Neural progenitor cell (in vitro differentiated cells): ENCODE data around the gene FAM118A. TPM values are rescaled to one million over a fixed set of nuclear protein-coding genes. Genes with fewer than 3 reads are reported as not detected.

Experiments
- DNase-seq: peaks from one replicate; pipeline ENCODE4 v3.0.0-alpha.2; 2016; ENCODE audit warnings: low spot score
- H2AFZ ChIP-seq: fragments of 200-600 bp; sonication (generic); replicated peaks from 2 replicates; pipeline ENCODE4 v1.6.1; 2016; ENCODE audit warnings: antibody characterized with exemption
- H3F3A ChIP-seq: fragments of 200-600 bp; sonication (generic); 2 replicates; pipeline ENCODE4 v1.6.1; 2016; ENCODE audit warnings: antibody characterized with exemption, low read depth
- H3K27ac ChIP-seq: fragments of 200-600 bp; sonication (generic); 2 replicates; pipeline ENCODE4 v1.5.1; 2016; ENCODE audit warnings: mild to moderate bottlenecking
- H3K27me3 ChIP-seq: fragments of 200-600 bp; sonication (generic); 2 replicates; pipeline ENCODE4 v1.6.1; 2016; ENCODE audit warnings: mild to moderate bottlenecking, moderate library complexity
- H3K36me3 ChIP-seq: fragments of 200-600 bp; sonication (generic); 2 replicates; pipeline ENCODE4 v1.5.1; 2016
- H3K4me1 ChIP-seq: fragments of 200-600 bp; sonication (generic); 2 replicates; pipeline ENCODE4 v1.6.1; 2016; ENCODE audit warnings: mixed run types
- H3K4me2 ChIP-seq: fragments of 200-600 bp; sonication (generic); 2 replicates; pipeline ENCODE4 v1.6.1; 2016
- H3K4me3 ChIP-seq: fragments of 200-600 bp; sonication (generic); 2 replicates; pipeline ENCODE4 v1.5.1; 2016
- H3K79me2 ChIP-seq: fragments of 200-600 bp; sonication (generic); 2 replicates; pipeline ENCODE4 v1.6.1; 2016; ENCODE audit warnings: low read depth
- H3K9ac ChIP-seq: fragments of 200-600 bp; sonication (generic); 2 replicates; pipeline ENCODE4 v1.6.1; 2016
- H3K9me3 ChIP-seq: fragments of 200-600 bp; sonication (generic); 2 replicates; pipeline ENCODE4 v1.5.1; 2016; ENCODE audit warnings: low read depth
- H4K20me1 ChIP-seq: fragments of 200-600 bp; sonication (generic); 2 replicates; pipeline ENCODE4 v1.6.1; 2016; ENCODE audit warnings: low read depth
- H3K27ac Mint-ChIP-seq: 3 replicates; pipeline ENCODE4 v1.8.0; 2021; ENCODE audit warnings: mixed read lengths
- H3K27me3 Mint-ChIP-seq: 2 replicates; pipeline ENCODE4 v1.8.0; 2022; ENCODE audit warnings: low read depth, mild to moderate bottlenecking, inconsistent platforms, moderate library complexity, mixed read lengths; ENCODE audit not compliant: insufficient read depth
- H3K36me3 Mint-ChIP-seq: 3 replicates; pipeline ENCODE4 v1.8.0; 2021; ENCODE audit warnings: mixed read lengths
- H3K4me1 Mint-ChIP-seq: 3 replicates; pipeline ENCODE4 v1.8.0; 2021; ENCODE audit warnings: mixed read lengths
- H3K4me3 Mint-ChIP-seq: 3 replicates; pipeline ENCODE4 v1.8.0; 2021; ENCODE audit warnings: mild to moderate bottlenecking, moderate library complexity, mixed read lengths
- H3K9me3 Mint-ChIP-seq: 3 replicates; pipeline ENCODE4 v1.8.0; 2020; ENCODE audit warnings: mixed read lengths
- EZH2 ChIP-seq: fragments of 200-600 bp; sonication (generic); IDR thresholded peaks from 2 replicates; pipeline ENCODE4 v1.6.1; 2017; ENCODE audit warnings: antibody characterized with exemption, mild to moderate bottlenecking, moderate library complexity
- EZH2phosphoT487 ChIP-seq: fragments of 200-600 bp; sonication (generic); IDR thresholded peaks from 2 replicates; pipeline ENCODE4 v1.6.1; 2017; ENCODE audit warnings: antibody characterized with exemption
- total RNA-seq: library from RNA; depleted of rRNA; stranded (reverse); fragments of >200 nt; gene quantifications from 2 replicates; pipeline ENCODE4 v1.2.3, GENCODE V29; 2015; ENCODE audit warnings: low replicate concordance
- TF ChIP-seq, protein P1 (sequence below): fragments of 200-600 bp; sonication (generic); IDR thresholded peaks from 2 replicates; pipeline ENCODE4 v1.5.1; 2017; ENCODE audit warnings: antibody characterized with exemption, mild to moderate bottlenecking

FAM118A gene
- total RNA-seq, 1 donor from 2014 or later = 75.1 TPM

DNA sequence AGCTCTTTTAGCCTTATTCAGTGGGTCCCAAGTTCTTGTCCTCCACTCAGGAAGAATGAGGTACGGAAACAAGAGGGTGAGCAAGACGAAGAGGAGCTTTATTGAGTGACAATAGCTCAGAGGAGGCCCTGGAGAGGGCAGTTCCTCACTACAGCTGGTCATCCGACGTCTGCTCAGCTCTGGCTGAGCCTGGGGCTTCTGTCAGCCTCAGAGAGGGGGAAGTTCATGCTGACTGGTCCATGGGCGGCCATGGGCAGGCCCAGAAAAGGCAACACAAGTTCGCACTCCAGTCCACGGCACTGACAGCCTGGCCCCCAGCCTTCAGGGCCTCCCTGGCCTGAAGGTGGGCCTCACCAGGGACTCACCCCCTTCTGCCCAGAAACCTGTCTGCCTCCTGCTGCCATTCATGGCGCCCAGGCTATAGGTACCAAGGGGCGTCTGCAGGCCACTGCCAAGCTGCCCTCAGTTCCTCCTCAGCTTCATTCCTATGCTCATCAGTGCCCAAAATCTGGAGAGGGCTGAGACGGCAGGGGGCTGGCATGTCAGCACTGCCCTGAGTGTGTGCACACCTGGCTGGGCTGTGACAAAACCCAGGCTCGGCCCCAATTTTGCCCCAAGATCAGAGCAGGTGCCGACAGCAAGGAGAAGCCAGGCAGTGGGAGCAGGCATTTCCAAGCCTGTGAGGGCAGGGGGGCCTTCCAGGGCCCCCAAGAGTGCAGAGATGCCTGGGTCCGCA is 47.4 kb upstream of the FAM118A start:
- H3K4me1 Mint-ChIP-seq = peaks cover 13% of the 10 kb centered on the region
- Histone ChIP-seq H3K27me3 (no peaks in the 10 kb centered on the region), H4K20me1 (no peaks in the 10 kb centered on the region), H3K4me2 (no peak overlapping the region), H3F3A (no peaks in the 10 kb centered on the region), H3K9me3 (no peaks in the 10 kb centered on the region), H3K4me1 (no peaks in the 10 kb centered on the region), H3K9ac (no peak overlapping the region), H2AFZ (no peak overlapping the region), H3K27ac (no peak overlapping the region), H3K4me3 (no peak overlapping the region), H3K36me3 (no peaks in the 10 kb centered on the region), H3K79me2 (no peaks in the 10 kb centered on the region)
- peaks cover 5% of the 10 kb centered on the region for H3K9me3 Mint-ChIP-seq
- H3K4me3 Mint-ChIP-seq = no peak overlapping the region
- H3K27ac Mint-ChIP-seq = no peak overlapping the region
- no peak for DNase-seq
- H3K36me3 Mint-ChIP-seq = no peaks in the 10 kb centered on the region
- H3K27me3 Mint-ChIP-seq = peaks cover 14% of the 10 kb centered on the region
- TF ChIP-seq, protein P1, sequence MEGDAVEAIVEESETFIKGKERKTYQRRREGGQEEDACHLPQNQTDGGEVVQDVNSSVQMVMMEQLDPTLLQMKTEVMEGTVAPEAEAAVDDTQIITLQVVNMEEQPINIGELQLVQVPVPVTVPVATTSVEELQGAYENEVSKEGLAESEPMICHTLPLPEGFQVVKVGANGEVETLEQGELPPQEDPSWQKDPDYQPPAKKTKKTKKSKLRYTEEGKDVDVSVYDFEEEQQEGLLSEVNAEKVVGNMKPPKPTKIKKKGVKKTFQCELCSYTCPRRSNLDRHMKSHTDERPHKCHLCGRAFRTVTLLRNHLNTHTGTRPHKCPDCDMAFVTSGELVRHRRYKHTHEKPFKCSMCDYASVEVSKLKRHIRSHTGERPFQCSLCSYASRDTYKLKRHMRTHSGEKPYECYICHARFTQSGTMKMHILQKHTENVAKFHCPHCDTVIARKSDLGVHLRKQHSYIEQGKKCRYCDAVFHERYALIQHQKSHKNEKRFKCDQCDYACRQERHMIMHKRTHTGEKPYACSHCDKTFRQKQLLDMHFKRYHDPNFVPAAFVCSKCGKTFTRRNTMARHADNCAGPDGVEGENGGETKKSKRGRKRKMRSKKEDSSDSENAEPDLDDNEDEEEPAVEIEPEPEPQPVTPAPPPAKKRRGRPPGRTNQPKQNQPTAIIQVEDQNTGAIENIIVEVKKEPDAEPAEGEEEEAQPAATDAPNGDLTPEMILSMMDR = no peak
- no peak for TF ChIP-seq EZH2phosphoT487
- no peak for TF ChIP-seq EZH2

DNA sequence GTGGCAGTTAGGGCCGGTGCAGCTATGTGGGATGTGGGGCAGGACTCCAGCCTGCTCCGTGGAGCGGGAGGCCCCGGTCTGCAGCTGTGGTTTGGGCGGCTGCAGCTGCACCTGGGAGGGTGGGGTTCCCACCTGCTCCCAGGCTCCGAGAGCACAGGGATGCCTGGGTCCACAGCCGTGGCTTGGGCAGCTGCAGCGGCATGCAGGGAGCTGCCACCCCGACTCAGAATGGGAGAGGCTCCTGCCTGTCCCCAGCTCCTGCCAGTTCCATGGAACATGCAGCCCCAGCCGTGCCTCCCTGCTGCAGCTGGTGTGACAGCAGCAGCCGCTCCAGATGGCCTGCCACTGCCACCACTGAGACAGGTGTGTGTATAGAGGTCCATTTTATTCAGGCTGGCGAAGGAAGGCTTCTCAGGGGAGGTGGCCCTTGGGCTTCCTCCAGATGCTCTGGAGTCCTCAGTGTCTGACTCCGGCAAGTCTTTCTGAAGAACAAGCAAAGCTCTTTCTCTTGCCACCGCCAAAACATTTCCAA is 46.7 kb upstream of the FAM118A start:
- no peak overlapping the region for H3K4me2 ChIP-seq
- peaks cover 13% of the 10 kb centered on the region for H3K4me1 Mint-ChIP-seq
- H3K27ac ChIP-seq = no peak overlapping the region
- no peak overlapping the region for H3K27ac Mint-ChIP-seq
- no peaks in the 10 kb centered on the region for H3K79me2 ChIP-seq
- peaks cover 2% of the 10 kb centered on the region for H3K9me3 Mint-ChIP-seq
- H3K27me3 Mint-ChIP-seq = peaks cover 16% of the 10 kb centered on the region
- TF ChIP-seq EZH2 = no peak
- TF ChIP-seq, protein P1 = no peak
- no peak for TF ChIP-seq EZH2phosphoT487
- no peak for DNase-seq
- H4K20me1 ChIP-seq = no peaks in the 10 kb centered on the region
- no peak overlapping the region for H3K4me3 ChIP-seq
- H3K9me3 ChIP-seq = no peaks in the 10 kb centered on the region
- H3K4me1 ChIP-seq = no peaks in the 10 kb centered on the region
- no peak overlapping the region for H2AFZ ChIP-seq
- no peak overlapping the region for H3K9ac ChIP-seq
- H3K36me3 ChIP-seq = no peaks in the 10 kb centered on the region
- H3K36me3 Mint-ChIP-seq = no peaks in the 10 kb centered on the region
- H3K4me3 Mint-ChIP-seq = no peak overlapping the region
- no peaks in the 10 kb centered on the region for H3K27me3 ChIP-seq
- H3F3A ChIP-seq = no peaks in the 10 kb centered on the region

DNA sequence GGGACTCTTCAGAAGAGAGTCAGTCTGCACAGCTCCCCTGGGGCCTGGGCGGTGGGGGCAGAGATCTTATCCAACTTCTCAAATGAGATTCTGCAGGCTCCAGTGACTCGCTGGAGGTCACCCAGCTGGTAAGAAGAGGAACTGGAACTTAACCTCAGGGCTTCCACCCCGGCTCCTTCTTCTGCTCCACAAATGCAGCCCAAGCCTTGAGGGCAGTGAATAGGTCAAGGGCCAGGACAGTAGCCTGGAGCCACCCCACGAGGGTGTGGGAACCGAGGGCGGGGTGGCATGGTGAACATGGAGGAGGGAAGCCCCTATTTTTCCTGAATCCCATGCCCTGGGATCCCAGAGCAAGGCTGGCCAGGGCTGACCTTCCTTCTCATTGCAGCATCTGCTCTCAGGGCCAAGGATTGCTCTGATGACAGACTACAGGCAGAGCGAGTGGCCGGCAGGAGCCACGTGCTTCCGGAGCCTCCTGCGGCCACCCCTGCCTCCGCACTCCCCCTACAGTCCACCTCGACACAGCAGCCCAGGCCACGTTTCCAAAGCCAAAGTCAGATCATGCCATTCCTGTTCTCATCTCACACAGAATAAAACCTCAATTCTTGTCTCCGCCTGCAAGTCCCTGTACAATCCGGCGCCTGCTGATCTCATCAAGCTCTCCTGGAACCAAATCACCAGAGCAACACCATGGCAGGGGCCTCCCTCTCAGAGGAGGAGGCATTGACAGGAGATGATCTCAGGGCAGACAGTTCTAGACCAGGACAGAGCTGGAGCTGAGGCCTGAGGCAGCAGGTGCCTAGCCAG is 46.1 kb upstream of the FAM118A start:
- H3K4me1 ChIP-seq = no peaks in the 10 kb centered on the region
- no peaks in the 10 kb centered on the region for H3K9me3 ChIP-seq
- DNase-seq = peak; percentile 80
- H4K20me1 ChIP-seq = no peaks in the 10 kb centered on the region
- Mint-ChIP-seq H3K27me3 (peaks cover 16% of the 10 kb centered on the region), H3K36me3 (no peaks in the 10 kb centered on the region), H3K9me3 (no peaks in the 10 kb centered on the region), H3K27ac (no peak overlapping the region), H3K4me3 (peak overlapping the region; percentile 42), H3K4me1 (peaks cover 13% of the 10 kb centered on the region)
- H3K79me2 ChIP-seq = no peaks in the 10 kb centered on the region
- no peak overlapping the region for H2AFZ ChIP-seq
- H3F3A ChIP-seq = peaks cover 2% of the 10 kb centered on the region
- H3K27ac ChIP-seq = no peak overlapping the region
- H3K4me3 ChIP-seq = no peak overlapping the region
- H3K36me3 ChIP-seq = no peaks in the 10 kb centered on the region
- H3K27me3 ChIP-seq = no peaks in the 10 kb centered on the region
- no peak overlapping the region for H3K4me2 ChIP-seq
- H3K9ac ChIP-seq = no peak overlapping the region
- TF ChIP-seq, protein P1 = peak; percentile 71
- TF ChIP-seq EZH2 = no peak
